ENCODE measurements around the gene CDK10.

GRCh38 chr16:89705006-89705405 lies 18.5 kb downstream of the CDK10 start:
- TF ChIP-seq ZNF274 (IDR thresholded peaks at IDR 0.05; ENCODE audit: low read depth, low read length) = no peak
- no peak for TF ChIP-seq YY1 (IDR thresholded peaks at IDR 0.05; ENCODE audit: insufficient read depth, insufficient read length)
